Measurements from ENCODE around the gene PIP5KL1.

- no peak for TF ChIP-seq BHLHE40 (IDR thresholded peaks at IDR 0.05; ENCODE audit: borderline replicate concordance)
- TF ChIP-seq SP1 (IDR thresholded peaks at IDR 0.05) = no peak
- TF ChIP-seq L3MBTL2 (conservative IDR thresholded peaks at IDR 0.05) = no peak
- TF ChIP-seq ARNT (IDR thresholded peaks at IDR 0.05) = no peak
- TF ChIP-seq TARDBP (IDR thresholded peaks at IDR 0.05) = no peak
- no peak for TF ChIP-seq LEF1 (IDR thresholded peaks at IDR 0.05; ENCODE audit: borderline replicate concordance)
- no peak for TF ChIP-seq FOXK2 (IDR thresholded peaks at IDR 0.05)
- no peak for TF ChIP-seq ELF4 (IDR thresholded peaks at IDR 0.05)
- no peak for TF ChIP-seq ZNF384 (IDR thresholded peaks at IDR 0.05)
- no peak for TF ChIP-seq CTBP1 (IDR thresholded peaks at IDR 0.05; ENCODE audit: borderline replicate concordance)
Measured at GRCh38 chr9:127892831-127893230, 37.7 kb downstream of the PIP5KL1 start.
